Prostate gland (tissue), 2 donors: ENCODE data around the gene CNTF. TPM values are rescaled to one million over a fixed set of nuclear protein-coding genes. Genes with fewer than 3 reads are reported as not detected.

ENCODE experiments used
- DNase-seq: peaks from one replicate; pipeline ENCODE4 v3.0.0-alpha.2; 2019; ENCODE audit warnings: low spot score
- H3K27ac ChIP-seq, 2 donors: fragments of 200-600 bp; sonication (generic); 2 replicates each; pipeline ENCODE4 v1.5.1; 2017 to 2019
- H3K27me3 ChIP-seq: fragments of 200-600 bp; sonication (generic); replicated peaks from 2 replicates; pipeline ENCODE4 v1.5.1; 2019; ENCODE audit not compliant: insufficient read depth
- H3K36me3 ChIP-seq, 2 donors: fragments of 200-600 bp; sonication (generic); 1 replicate in 1 of 2; 2 replicates in 1 of 2; pipeline versions ENCODE4 v1.5.1 to v1.8.1; 2017 to 2019
- H3K4me1 ChIP-seq: fragments of 200-600 bp; sonication (generic); replicated peaks from 2 replicates; pipeline ENCODE4 v1.5.1; 2019
- H3K4me3 ChIP-seq, 2 donors: fragments of 200-600 bp; sonication (generic); 2 replicates each; pipeline ENCODE4 v1.5.1; 2017 to 2019
- H3K9me3 ChIP-seq: fragments of 200-600 bp; sonication (generic); 2 replicates; pipeline ENCODE4 v1.5.1; 2017
- CTCF ChIP-seq, 4 experiments: fragments of 200-600 bp in 2 of 4; fragments of 450-650 bp in 2 of 4; sonication (generic) in 2 of 4; IDR thresholded peaks; 1 replicate in 3 of 4; 2 replicates in 1 of 4; pipeline ENCODE4 v1.5.1; 2016 to 2019; ENCODE audit warnings: antibody characterized with exemption in 4 of 4, mild to moderate bottlenecking in 2 of 4, moderate library complexity in 2 of 4
- POLR2A ChIP-seq: fragments of 450-650 bp; IDR thresholded peaks from one replicate; pipeline ENCODE4 v1.6.1; 2016; ENCODE audit warnings: antibody characterized with exemption, mild to moderate bottlenecking
- POLR2AphosphoS5 ChIP-seq: sonication (generic); formaldehyde crosslinking; IDR thresholded peaks from one replicate; pipeline ENCODE4 v1.6.1; 2017; ENCODE audit warnings: antibody characterized with exemption
- WGBS: methylation state at CpG from one replicate; pipeline ENCODE4 v1.1.5; 2018; 5-methylcytosine and 5-hydroxymethylcytosine counted together
- intact Hi-C: fragments of 100-400 bp; cut with DNase I; formaldehyde crosslinking; loops from one replicate; pipeline ENCODE4 v1.14.2; 2022
- total RNA-seq, 2 donors: library from RNA; depleted of rRNA; stranded (reverse); fragments of >200 nt; gene quantifications; one replicate each; pipeline ENCODE4 v1.1.0, GENCODE V29; 2016

The CNTF gene
- total RNA-seq, 2 donors from 2014 or later, result 0.74 TPM; not detected in 1

GRCh38 chr11:58576887-58577471 is 45.5 kb upstream of the CNTF start:
- 28% methylated on average over 4 of the region's 4 CpGs for WGBS

GRCh38 chr11:58577555-58578135 is 44.8 kb upstream of the CNTF start:
- H3K36me3 ChIP-seq, result no peaks in the 10 kb centered on the region
- peaks cover 3% of the 10 kb centered on the region for H3K4me1 ChIP-seq
- TF ChIP-seq CTCF (IDR thresholded peaks at IDR 0.05), result no peak
- peak; percentile 49 for TF ChIP-seq POLR2A
- H3K9me3 ChIP-seq, result no peaks in the 10 kb centered on the region
- H3K4me3 ChIP-seq, result peak overlapping the region; percentile 98
- under 1% methylated on average over 21 of the region's 21 CpGs for WGBS
- intact Hi-C loops, result loop anchor here (5.0 to 10.0 kb wide), 2 partner anchors 565 to 1253 kb away; partner anchors contain the start of genes FAM111A and TNKS1BP1
- peak overlapping the region; percentile 100 for H3K27ac ChIP-seq
- no peaks in the 10 kb centered on the region for H3K27me3 ChIP-seq
- DNase-seq, result no peak

More at GRCh38 chr11:58576887-58577471, 45.5 kb upstream of the CNTF start:
- intact Hi-C loops, result loop anchor here (5.0 to 10.0 kb wide), 2 partner anchors 565 to 1252 kb away; partner anchors contain the start of genes FAM111A and TNKS1BP1
- TF ChIP-seq POLR2AphosphoS5, result no peak
- TF ChIP-seq CTCF (IDR thresholded peaks at IDR 0.05), result peak in 1 of 4 experiments; percentile 28
- TF ChIP-seq POLR2A, result no peak
- Histone ChIP-seq H3K9me3 (no peaks in the 10 kb centered on the region), H3K4me3 (peak overlapping the region; percentile 98), H3K36me3 (no peaks in the 10 kb centered on the region), H3K27me3 (no peaks in the 10 kb centered on the region), H3K4me1 (peaks cover 3% of the 10 kb centered on the region), H3K27ac (peak overlapping the region; percentile 100)
- DNase-seq, result no peak

GRCh38 chr11:58578136-58578634 is 44.3 kb upstream of the CNTF start:
- H3K27ac ChIP-seq, result peak overlapping the region; percentile 100
- no peaks in the 10 kb centered on the region for H3K36me3 ChIP-seq
- TF ChIP-seq POLR2AphosphoS5 (peak; percentile 97), POLR2A (no peak), CTCF (IDR thresholded peaks at IDR 0.05) (no peak)
- H3K4me3 ChIP-seq, result peak overlapping the region; percentile 98
- intact Hi-C loops, result loop anchor here (5.0 to 10.0 kb wide), 2 partner anchors 564 to 1253 kb away; partner anchors contain the start of genes FAM111A and TNKS1BP1
- WGBS, result under 1% methylated on average over 33 of the region's 33 CpGs
- no peaks in the 10 kb centered on the region for H3K9me3 ChIP-seq
- no peaks in the 10 kb centered on the region for H3K27me3 ChIP-seq
- peaks cover 3% of the 10 kb centered on the region for H3K4me1 ChIP-seq
- DNase-seq, result peak; percentile 96

- Histone ChIP-seq H3K27me3 (no peaks in the 10 kb centered on the region), H3K27ac (peak within 1 kb of the TSS; percentile 100), H3K36me3 (no peaks in the 10 kb centered on the region), H3K4me3 (peak within 1 kb of the TSS; percentile 98), H3K4me1 (peaks cover 3% of the 10 kb centered on the region), H3K9me3 (no peaks in the 10 kb centered on the region)
- intact Hi-C loops, result loop anchor here (5.0 to 10.0 kb wide), 2 partner anchors 564 to 1254 kb away; partner anchors contain the start of genes FAM111A and TNKS1BP1
- WGBS, result under 1% methylated on average over 45 of the region's 51 CpGs
- TF ChIP-seq POLR2A, result peak; percentile 66
- TF ChIP-seq POLR2AphosphoS5, result no peak
- TF ChIP-seq CTCF (IDR thresholded peaks at IDR 0.05), result peak in 1 of 4 experiments; percentile 4
- DNase-seq, result peak; percentile 98
Observed at GRCh38 chr11:58578635-58579191, 43.8 kb upstream of the CNTF start, which contains the start of gene ZFP91. Gene ZFP91 (plus strand): TSS chr11:58579063. CDS start chr11:58579282, 219 bp downstream.
